GM10847 (cell line): Measurements from ENCODE around the gene PRR35.

Experiments used
- POLR2A ChIP-seq: IDR thresholded peaks from 2 replicates; pipeline ENCODE4 v1.6.1; 2011; ENCODE audit not compliant: insufficient read length; ENCODE audit errors: extremely low read depth

Gene PRR35

DNA sequence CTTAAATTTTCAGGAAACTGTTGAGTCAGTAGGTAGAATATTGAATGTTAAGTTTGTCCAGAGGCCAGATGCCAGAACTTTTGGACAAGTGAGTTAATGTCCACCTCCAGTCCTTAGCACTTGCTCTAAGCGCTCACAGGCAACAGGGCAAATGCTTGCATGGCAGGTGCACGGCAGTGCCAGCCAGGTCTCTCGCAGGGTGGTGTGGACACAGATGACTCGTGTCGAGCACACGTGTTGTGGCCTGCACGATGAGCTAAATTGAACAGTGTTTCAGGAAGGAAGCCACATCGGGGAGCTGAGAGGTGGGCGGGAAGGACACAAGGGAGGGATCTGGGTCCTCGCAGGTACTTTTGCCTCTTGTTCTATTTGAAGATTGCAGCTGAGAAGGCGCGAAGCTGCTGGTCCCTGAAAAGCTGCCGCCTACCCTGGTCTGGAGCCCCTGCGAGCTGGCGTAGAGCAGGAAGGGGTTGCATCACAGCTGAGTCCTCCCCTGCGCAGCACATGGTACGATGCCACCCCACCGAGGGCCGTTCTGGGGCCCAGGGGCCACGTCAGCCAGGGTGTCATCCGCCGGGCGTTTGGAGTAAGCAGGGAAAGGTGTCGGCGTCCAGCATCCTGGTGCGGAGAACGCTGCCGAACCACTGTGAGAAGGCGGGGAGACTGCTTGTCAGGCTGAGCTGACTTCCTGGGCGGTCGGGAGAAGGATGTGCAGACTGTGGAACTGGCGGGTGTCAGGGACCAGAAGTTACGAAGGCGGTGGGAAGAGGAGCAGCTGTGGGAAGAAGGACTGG, 35.9 kb downstream of the PRR35 start:
- TF ChIP-seq POLR2A: no peak

GRCh38 chr16:596736-597060, 36.5 kb downstream of the PRR35 start:
- no peak for TF ChIP-seq POLR2A

DNA sequence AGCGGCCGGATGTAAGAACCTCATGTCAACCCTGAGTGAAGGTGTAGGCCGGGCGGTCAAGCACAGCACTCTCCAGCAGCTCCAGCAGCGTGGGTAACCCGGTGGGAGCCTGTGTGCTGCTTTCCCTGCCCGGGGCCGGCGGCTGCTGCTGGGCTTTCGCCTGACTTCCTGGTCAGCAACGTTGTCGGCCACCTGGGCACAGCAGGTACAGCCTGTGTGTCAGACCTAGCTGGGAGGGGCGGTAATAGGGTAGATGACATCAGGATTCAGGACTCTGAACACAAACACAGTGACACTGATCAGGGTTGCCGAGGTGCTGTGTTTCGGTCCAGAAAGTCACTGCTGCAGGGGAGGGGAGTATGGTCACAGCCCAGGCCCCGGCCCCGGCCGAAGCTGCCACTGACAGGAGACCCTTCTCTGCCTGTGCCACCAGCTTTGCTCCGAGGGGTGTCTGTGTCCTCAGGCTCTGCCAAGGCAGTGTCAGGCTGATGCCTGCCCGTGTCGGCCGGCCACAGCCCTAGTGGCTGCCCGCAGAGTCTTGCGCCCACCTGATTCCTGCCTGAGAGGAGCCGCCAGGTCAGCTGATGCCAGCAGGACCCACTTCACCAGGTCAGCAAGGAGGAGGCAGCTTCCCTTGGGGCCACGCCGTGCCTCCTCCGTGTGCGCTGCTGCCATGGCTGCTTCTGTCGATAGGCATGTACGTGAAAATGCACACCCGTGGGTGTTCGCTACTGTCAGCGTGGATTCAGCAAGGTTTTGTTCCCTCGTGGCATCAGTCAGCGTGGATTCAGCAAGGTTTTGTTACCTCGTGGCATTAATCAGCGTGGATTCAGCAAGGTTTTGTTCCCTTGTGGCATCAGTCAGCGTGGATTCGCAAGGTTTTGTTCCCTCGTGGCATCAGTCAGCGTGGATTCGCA, 38.9 kb downstream of the PRR35 start:
- no peak for TF ChIP-seq POLR2A

DNA sequence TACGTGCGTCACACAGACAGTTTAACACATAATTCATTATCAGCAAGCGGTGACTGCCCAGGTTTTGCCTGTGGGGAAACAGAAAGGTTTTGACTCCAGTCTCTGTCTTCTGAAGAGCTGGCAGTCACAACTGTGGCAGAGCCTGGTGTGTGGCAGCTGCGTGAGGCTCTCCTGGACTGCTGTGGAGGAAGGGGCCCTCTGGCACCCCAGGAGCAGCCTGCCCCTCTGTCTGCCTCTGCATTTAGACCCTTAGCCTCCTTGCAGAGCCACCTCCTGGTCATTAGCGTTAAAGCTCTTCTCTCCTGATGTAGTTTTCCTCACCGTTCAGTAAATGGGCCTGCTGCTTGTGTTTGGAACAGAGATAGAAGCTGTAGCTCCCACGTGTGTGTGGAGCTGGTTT, 40.6 kb downstream of the PRR35 start:
- no peak for TF ChIP-seq POLR2A

GRCh38 chr16:603933-604332, 43.7 kb downstream of the PRR35 start:
- TF ChIP-seq POLR2A: no peak

DNA sequence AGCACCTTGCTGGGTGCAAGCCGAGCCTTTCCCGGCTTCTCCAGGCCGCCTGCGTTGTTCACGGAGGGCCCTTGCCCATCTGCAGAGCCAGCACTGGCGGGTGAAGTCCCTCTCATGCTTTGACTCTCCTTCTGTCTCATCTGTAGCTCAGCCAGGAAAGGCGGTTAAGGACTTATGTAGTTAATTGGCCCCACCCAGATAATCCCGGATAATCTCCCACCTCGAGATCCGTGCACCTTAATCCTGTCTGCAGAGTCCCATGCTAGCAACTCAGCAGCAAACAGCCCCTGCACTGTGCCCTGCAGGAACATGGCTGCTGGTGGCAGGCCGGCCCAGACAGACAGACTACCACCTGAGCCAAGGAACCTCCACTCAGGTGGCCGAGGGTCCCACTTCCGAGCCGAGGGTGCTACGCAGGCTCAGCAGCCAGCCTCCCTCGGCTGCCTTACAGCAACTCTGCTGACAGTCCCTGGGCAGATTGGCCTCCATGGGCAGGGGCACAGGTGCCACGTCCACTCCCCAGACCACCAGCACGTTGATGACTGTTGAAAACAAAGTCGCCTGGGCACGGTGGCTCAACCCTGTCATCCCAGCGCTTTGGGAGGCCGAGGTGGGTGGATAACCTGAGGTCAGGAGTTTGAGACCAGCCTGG, 46.6 kb downstream of the PRR35 start:
- TF ChIP-seq POLR2A: no peak

- no peak for TF ChIP-seq POLR2A
These were observed 47.8 kb downstream of the PRR35 start for GRCh38 chr16:608019-608418.

- TF ChIP-seq POLR2A: no peak
These were observed 49.1 kb downstream of the PRR35 start for GRCh38 chr16:609316-609715.

DNA sequence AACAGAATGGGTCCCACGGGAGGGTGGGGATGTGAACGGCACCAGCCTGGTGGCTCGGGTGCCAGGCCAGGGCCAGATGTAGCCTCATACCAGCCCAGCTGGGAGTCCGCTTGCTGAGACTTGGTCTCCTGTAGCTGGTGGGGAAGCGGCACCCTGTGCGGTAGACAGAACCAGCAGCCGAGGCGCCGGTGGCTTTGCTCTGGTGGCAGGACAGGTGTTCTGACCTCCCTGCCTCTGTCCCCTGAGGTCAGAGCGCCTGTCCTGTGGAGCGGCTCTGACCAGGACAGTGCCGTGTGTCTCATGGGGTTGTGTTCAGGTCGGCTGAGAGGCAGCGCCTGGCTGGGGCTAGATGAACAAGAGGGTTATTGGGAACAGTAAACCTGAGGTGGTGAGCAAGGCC, 49.8 kb downstream of the PRR35 start:
- TF ChIP-seq POLR2A: no peak

GRCh38 chr16:610513-611381, 50.6 kb downstream of the PRR35 start:
- no peak for TF ChIP-seq POLR2A

GRCh38 chr16:615122-615521, 54.9 kb downstream of the PRR35 start:
- TF ChIP-seq POLR2A: no peak
